ENCODE measurements around the gene CEACAM21. TPM values are rescaled to one million over a fixed set of nuclear protein-coding genes. Genes with fewer than 3 reads are reported as not detected.

The CEACAM21 gene
- polyA plus RNA-seq, 2 of the 4 experiments (the other 2 are of a cell fraction): not detected

DNA sequence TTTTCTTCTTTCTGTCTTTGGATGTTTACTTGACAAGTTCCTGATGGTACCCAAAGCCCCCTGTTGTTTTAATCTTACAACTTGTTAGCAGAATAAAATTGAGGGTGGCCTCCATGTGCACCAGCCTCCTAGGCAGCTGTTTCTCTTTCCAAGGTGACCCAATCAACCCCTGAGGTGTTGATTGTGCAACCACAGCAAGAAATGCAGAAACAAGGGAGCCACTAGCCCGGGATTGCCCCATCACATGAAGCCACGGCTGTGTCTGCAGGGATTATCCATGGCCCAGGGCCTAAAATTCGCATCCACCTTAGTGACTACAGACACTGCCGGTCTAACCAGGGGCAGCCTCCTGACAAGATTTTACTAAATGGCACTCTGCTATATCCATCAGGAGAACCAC lies 36.5 kb downstream of the CEACAM21 start:
- TF ChIP-seq NFE2L2 (conservative IDR thresholded peaks at IDR 0.05; ENCODE audit: low read length) (no peak), CHD2 (IDR thresholded peaks at IDR 0.05; ENCODE audit: low read length, partially characterized antibody) (no peak), CEBPB (IDR thresholded peaks at IDR 0.05) (peak in 1 of 2 experiments; percentile 54; a peak in 3 of 4 replicates), MAFK (IDR thresholded peaks at IDR 0.05; ENCODE audit: partially characterized antibody) (peak; percentile 3)
- TF ChIP-seq, protein P1, sequence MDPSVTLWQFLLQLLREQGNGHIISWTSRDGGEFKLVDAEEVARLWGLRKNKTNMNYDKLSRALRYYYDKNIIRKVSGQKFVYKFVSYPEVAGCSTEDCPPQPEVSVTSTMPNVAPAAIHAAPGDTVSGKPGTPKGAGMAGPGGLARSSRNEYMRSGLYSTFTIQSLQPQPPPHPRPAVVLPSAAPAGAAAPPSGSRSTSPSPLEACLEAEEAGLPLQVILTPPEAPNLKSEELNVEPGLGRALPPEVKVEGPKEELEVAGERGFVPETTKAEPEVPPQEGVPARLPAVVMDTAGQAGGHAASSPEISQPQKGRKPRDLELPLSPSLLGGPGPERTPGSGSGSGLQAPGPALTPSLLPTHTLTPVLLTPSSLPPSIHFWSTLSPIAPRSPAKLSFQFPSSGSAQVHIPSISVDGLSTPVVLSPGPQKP (IDR thresholded peaks at IDR 0.05; ENCODE audit: low read depth, low read length): no peak
- ATAC-seq (no peak), DNase-seq (ENCODE audit: low read depth in 1 of 2, low spot score in 1 of 2) (no peak), FAIRE-seq (no peak)
- CTCF ChIA-PET: interaction anchor here (0.9 to 7.1 kb wide), 5 partner anchors 15 to 163 kb away, joined by 3 to 81 read pairs (median 6); no protein-coding TSS in a partner anchor
- no peak overlapping the region for H3K4me2 ChIP-seq
- H3K9me3 ChIP-seq: no peaks in the 10 kb centered on the region
- 21% methylated on average over 4 of the region's 4 CpGs for WGBS (ENCODE audit: missing lambda C conversion rate)
- POLR2A ChIA-PET: no interaction called here
- no peaks in the 10 kb centered on the region for H3K4me1 ChIP-seq
- H3K4me3 ChIP-seq: no peak overlapping the region
- H3K27ac ChIP-seq: no peak overlapping the region

DNA sequence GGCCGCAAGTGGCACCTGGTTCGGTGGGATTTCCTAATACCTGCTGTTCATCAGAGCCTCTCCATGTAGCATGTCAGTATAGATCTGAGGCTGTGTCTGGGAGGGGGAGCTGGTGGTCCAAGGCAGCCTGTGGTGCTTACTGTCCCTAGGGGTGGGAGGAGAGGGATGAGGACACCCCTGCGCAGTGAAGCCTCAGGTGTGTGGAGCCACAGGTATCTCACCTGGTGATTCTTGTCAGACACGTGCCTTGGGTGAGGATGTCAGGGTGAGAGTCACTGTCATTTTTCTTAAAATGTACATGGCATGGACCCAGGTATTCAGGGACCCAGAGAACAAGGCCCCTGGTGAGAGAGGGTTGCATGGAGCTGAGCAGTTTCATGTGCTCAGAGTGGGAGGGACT lies 39.2 kb downstream of the CEACAM21 start:
- 30% methylated on average over 4 of the region's 4 CpGs for WGBS (ENCODE audit: missing lambda C conversion rate)
- FAIRE-seq: no peak
- H3K4me2 ChIP-seq: no peak overlapping the region
- H3K9me3 ChIP-seq: no peaks in the 10 kb centered on the region
- H3K4me1 ChIP-seq: no peaks in the 10 kb centered on the region
- ATAC-seq: no peak
- H3K4me3 ChIP-seq: no peak overlapping the region
- no peak for DNase-seq (ENCODE audit: low read depth in 1 of 2, low spot score in 1 of 2)
- H3K27ac ChIP-seq: no peak overlapping the region
- POLR2A ChIA-PET: no interaction called here
- CTCF ChIA-PET: interaction anchor here (0.7 to 7.1 kb wide), 6 partner anchors 9 to 166 kb away, joined by 3 to 81 read pairs (median 5); no protein-coding TSS in a partner anchor
- TF ChIP-seq POLR2AphosphoS2 (conservative IDR thresholded peaks at IDR 0.05; ENCODE audit: low read length) (no peak), HOXA7 (CRISPR knock-in tag; IDR thresholded peaks at IDR 0.05) (no peak), RARB (CRISPR knock-in tag; IDR thresholded peaks at IDR 0.05) (no peak), KDM1A (IDR thresholded peaks at IDR 0.05; ENCODE audit: low read depth) (no peak), CEBPB (IDR thresholded peaks at IDR 0.05) (no peak), EP300 (IDR thresholded peaks at IDR 0.05) (no peak), PHF8 (IDR thresholded peaks at IDR 0.05; ENCODE audit: borderline replicate concordance, low read depth) (no peak), RAD21 (conservative IDR thresholded peaks at IDR 0.05 in 1 of 2, IDR thresholded peaks at IDR 0.05 in 1 of 2) (no peak), CHD2 (IDR thresholded peaks at IDR 0.05; ENCODE audit: low read length, partially characterized antibody) (no peak), FOSL2 (IDR thresholded peaks at IDR 0.05) (no peak), FOSL2 (CRISPR knock-in tag; IDR thresholded peaks at IDR 0.05) (no peak), NPAS2 (CRISPR knock-in tag; IDR thresholded peaks at IDR 0.05; ENCODE audit: borderline replicate concordance) (no peak), HOXB5 (CRISPR knock-in tag; IDR thresholded peaks at IDR 0.05) (no peak), HOXB13 (CRISPR knock-in tag; IDR thresholded peaks at IDR 0.05; ENCODE audit: low read depth) (no peak), ZNF302 (CRISPR knock-in tag; IDR thresholded peaks at IDR 0.05) (no peak), ESRRA (IDR thresholded peaks at IDR 0.05; ENCODE audit: borderline replicate concordance, low read length) (no peak), RCOR1 (IDR thresholded peaks at IDR 0.05; ENCODE audit: low read depth, low read length) (no peak)
- TF ChIP-seq, protein P2, sequence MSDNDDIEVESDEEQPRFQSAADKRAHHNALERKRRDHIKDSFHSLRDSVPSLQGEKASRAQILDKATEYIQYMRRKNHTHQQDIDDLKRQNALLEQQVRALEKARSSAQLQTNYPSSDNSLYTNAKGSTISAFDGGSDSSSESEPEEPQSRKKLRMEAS (IDR thresholded peaks at IDR 0.05): no peak
- TF ChIP-seq, protein P3, sequence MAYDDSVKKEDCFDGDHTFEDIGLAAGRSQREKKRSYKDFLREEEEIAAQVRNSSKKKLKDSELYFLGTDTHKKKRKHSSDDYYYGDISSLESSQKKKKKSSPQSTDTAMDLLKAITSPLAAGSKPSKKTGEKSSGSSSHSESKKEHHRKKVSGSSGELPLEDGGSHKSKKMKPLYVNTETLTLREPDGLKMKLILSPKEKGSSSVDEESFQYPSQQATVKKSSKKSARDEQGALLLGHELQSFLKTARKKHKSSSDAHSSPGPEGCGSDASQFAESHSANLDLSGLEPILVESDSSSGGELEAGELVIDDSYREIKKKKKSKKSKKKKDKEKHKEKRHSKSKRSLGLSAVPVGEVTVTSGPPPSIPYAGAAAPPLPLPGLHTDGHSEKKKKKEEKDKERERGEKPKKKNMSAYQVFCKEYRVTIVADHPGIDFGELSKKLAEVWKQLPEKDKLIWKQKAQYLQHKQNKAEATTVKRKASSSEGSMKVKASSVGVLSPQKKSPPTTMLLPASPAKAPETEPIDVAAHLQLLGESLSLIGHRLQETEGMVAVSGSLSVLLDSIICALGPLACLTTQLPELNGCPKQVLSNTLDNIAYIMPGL (CRISPR knock-in tag; IDR thresholded peaks at IDR 0.05; ENCODE audit: borderline replicate concordance): no peak

Data from A549 (cell line).